Rectal smooth muscle tissue (tissue), 1 donor: ENCODE data around the gene BRD3.

Experiments used
- H3K27ac ChIP-seq: one replicate; pipeline ENCODE4 v1.7.0; 2013; ENCODE audit warnings: low read depth, low read length, inconsistent platforms
- H3K27me3 ChIP-seq: one replicate; pipeline ENCODE4 v1.7.0; 2013; ENCODE audit warnings: low read length; ENCODE audit not compliant: control insufficient read depth, insufficient read depth
- H3K36me3 ChIP-seq: one replicate; pipeline ENCODE4 v1.7.0; 2013; ENCODE audit warnings: low read length; ENCODE audit not compliant: control insufficient read depth, insufficient read depth
- H3K4me1 ChIP-seq: one replicate; pipeline ENCODE4 v1.7.0; 2013; ENCODE audit warnings: low read length; ENCODE audit not compliant: control insufficient read depth, insufficient read depth
- H3K4me3 ChIP-seq: one replicate; pipeline ENCODE4 v1.7.0; 2013; ENCODE audit warnings: low read length
- H3K9ac ChIP-seq: one replicate; pipeline ENCODE4 v1.7.0; 2013; ENCODE audit warnings: low read length

BRD3 gene

DNA sequence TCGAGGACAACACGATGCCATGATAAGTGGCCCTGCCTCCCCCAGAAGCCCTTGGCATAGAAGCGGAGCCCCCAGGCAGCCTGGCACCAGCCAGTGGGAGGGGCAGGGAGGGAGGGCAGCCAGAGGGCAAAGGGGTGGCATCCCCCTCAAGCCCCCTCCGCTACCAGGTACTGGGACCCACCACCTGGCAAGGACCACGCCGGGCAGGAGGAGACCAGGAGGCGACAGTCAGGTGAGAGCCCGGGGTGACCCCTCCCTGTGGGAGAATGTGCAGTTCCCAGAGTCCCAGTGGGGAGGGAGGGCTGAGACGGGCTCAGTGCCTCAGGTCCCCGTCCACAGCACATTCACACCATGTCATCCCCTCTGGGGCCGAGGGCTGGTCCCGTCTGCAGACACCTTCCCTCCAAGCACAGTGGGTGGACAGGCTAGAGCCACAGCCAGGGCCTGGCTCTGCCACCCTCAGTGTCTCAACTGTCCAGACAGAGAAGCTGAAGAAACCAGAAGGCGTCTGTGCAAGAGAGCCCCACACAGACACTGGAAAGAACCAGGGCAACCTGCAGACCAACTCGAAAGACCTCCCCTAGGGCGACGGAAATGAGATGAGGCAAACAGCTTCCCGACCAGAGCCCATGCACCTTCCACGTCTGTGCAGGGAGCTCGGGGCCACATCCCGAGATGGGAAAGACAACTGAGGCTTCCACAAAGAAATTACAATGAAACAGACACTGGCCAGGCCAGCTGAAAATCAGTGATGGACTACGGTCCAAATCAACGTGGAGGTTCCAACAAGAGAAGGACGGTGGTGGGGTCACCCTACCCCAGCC lies 11.1 kb downstream of the BRD3 start:
- no peak overlapping the region for H3K9ac ChIP-seq

DNA sequence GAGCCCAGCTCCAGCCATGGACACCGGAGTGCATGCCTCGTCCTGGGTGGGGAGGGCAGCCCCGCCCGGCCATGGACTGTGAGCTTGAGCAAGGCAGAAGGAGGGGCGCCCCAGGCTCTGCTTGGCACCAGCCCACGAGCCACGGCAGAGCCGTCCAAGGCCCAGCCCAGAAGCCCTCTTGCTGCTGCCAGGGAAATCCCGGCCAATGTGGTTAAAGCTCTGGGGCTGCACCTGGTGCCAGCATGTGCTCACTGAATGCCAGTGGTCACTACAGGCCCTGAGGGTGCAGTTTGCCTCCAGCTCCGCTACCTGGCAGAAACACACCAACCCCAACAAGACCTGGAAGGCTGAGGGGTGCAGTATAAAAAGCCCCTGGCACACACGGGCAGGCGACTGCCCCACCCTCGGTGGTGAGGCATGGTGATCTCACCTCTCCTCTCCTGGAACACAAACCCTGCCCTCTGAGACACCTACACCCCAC lies 11.8 kb downstream of the BRD3 start:
- Histone ChIP-seq H3K4me1 (peaks cover 23% of the 10 kb centered on the region), H3K27me3 (no peaks in the 10 kb centered on the region), H3K9ac (no peak overlapping the region), H3K36me3 (peaks cover 11% of the 10 kb centered on the region), H3K4me3 (peak overlapping the region; percentile 38), H3K27ac (peak overlapping the region; percentile 43)

More for the DNA sequence above, 11.1 kb downstream of the BRD3 start:
- Histone ChIP-seq H3K36me3 (peaks cover 5% of the 10 kb centered on the region), H3K27me3 (no peaks in the 10 kb centered on the region), H3K4me1 (peaks cover 25% of the 10 kb centered on the region), H3K4me3 (peak overlapping the region; percentile 38), H3K27ac (peak overlapping the region; percentile 43)

DNA sequence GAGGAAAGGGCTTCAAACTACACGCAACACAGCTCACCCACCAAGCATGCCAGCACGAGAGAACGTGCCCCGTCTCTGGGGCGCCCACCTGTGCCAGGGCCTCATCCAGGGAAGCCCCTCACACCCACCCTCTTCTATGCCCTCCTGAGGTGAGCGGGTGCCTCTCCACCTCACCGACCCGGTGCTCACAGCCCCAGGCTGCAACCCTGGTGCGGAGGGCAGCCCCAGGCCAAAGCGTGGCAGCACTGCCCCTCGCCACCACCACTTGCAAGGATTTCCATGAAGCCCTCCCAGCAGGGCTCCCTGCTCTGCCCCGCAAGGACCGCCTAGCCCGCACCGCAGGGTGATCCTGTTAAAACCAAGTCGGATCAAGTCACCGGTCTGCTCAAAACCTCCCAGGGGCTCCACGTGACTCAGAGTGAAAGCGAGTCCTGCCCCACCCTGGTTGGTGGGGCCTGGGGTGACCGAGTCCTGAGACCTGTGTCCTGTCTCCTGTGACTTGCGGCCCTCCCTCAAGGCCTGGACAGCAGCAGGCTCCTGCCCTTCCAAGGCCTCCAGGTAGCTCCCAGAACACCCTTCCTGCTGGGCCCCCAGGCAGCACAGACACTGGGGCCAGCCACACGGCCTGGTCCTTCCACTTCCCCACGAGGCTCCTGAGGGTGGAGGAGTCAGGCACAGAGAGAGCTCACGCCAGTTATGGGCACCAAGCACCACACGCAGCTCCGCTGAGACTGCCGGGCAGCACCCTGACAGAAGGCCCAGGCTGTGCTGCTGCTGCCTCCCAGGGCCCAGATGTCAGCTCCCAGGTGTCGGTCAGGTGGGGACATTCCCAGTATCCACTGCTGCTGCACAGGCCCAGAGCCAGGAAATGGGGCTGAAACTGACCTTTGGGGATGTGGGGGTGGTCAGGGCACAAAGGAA lies 12.7 kb downstream of the BRD3 start:
- Histone ChIP-seq H3K27me3 (no peaks in the 10 kb centered on the region), H3K4me3 (peak overlapping the region; percentile 13), H3K36me3 (peaks cover 17% of the 10 kb centered on the region), H3K9ac (no peak overlapping the region), H3K27ac (no peak overlapping the region), H3K4me1 (peaks cover 23% of the 10 kb centered on the region)

GRCh38 chr9:134053941-134054761 lies 13.7 kb downstream of the BRD3 start:
- no peak overlapping the region for H3K27ac ChIP-seq
- H3K9ac ChIP-seq, result no peak overlapping the region
- H3K4me3 ChIP-seq, result no peak overlapping the region
- H3K27me3 ChIP-seq, result no peaks in the 10 kb centered on the region
- H3K36me3 ChIP-seq, result peaks cover 24% of the 10 kb centered on the region
- peaks cover 23% of the 10 kb centered on the region for H3K4me1 ChIP-seq

DNA sequence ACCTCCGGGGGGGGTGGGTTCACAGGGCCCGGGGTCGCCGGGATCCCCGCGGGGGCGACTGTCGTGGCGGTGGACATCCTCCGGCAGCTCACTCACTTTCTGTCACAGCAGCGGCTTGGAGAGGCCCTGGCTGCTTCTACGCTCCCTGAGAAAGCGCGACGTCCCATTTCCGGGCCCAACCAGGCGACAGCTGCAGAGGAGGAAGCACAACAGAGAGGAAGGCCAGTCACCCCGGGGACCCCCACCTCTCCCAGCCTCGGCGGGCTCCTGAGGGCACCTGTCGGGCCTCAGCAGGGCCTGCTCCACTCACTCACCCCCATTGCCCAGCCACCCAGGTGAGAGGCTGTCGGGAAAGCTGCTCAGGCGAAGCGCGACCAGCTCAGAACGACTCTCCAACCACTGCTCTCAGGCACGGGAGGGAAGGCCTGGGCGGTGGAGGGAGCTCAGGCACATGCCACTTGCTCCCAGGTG lies 14.4 kb downstream of the BRD3 start:
- H3K4me3 ChIP-seq, result no peak overlapping the region
- H3K9ac ChIP-seq, result no peak overlapping the region
- H3K36me3 ChIP-seq, result peaks cover 31% of the 10 kb centered on the region
- H3K27me3 ChIP-seq, result no peaks in the 10 kb centered on the region
- peaks cover 23% of the 10 kb centered on the region for H3K4me1 ChIP-seq
- no peak overlapping the region for H3K27ac ChIP-seq

DNA sequence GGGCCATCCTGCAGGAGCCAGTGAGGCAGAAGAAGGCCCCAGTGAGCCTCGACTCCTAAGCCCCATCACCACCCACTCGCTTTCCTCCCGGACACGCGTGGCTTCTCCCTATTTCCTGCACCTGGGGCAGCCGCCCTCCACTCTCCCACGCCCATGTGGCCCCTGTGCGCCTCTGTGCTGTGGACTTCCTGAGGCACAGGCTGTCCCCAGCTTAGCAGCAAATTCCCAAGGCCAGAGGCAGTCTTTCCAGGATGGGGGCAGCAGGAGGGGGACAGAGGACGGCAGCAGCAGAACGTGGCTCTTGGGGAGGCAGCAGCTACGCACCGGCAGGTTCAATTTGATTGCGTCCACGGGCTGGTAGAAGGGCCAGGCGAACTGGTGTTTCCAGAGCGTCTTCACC lies 14.9 kb downstream of the BRD3 start:
- no peaks in the 10 kb centered on the region for H3K27me3 ChIP-seq
- H3K27ac ChIP-seq, result no peak overlapping the region
- H3K4me1 ChIP-seq, result peaks cover 23% of the 10 kb centered on the region
- no peak overlapping the region for H3K9ac ChIP-seq
- H3K4me3 ChIP-seq, result no peak overlapping the region
- peaks cover 31% of the 10 kb centered on the region for H3K36me3 ChIP-seq

GRCh38 chr9:134052491-134052890 lies 15.3 kb downstream of the BRD3 start:
- Histone ChIP-seq H3K27me3 (no peaks in the 10 kb centered on the region), H3K27ac (no peak overlapping the region), H3K4me3 (no peak overlapping the region), H3K9ac (no peak overlapping the region), H3K36me3 (peaks cover 31% of the 10 kb centered on the region), H3K4me1 (peaks cover 23% of the 10 kb centered on the region)

- no peak overlapping the region for H3K4me3 ChIP-seq
- peaks cover 36% of the 10 kb centered on the region for H3K36me3 ChIP-seq
- H3K9ac ChIP-seq, result no peak overlapping the region
- peaks cover 12% of the 10 kb centered on the region for H3K4me1 ChIP-seq
- H3K27me3 ChIP-seq, result no peaks in the 10 kb centered on the region
- H3K27ac ChIP-seq, result no peak overlapping the region
Observed at GRCh38 chr9:134051319-134051718, 16.5 kb downstream of the BRD3 start.

DNA sequence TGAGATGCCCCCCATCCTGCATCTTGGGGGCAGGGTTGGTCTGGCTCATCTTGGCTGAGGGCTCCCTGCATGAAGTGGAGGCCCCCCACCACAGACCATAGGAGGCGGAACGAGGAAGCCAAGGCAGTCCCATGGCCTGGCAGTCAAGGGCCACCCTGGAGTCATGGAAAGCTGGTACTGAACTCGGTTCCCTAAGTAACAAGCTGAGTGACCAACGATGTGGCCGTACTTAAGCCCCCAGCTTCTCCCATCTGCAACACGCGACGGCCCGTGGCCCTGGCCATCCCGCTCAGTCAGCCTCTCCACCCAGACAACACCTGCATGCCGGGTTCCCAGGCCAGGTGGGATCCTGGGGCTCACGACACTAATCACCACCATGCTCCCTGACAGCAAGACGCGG lies 17.1 kb downstream of the BRD3 start:
- Histone ChIP-seq H3K9ac (no peak overlapping the region), H3K27ac (no peak overlapping the region), H3K4me1 (peaks cover 7% of the 10 kb centered on the region)

GRCh38 chr9:134049772-134050588 lies 17.8 kb downstream of the BRD3 start:
- Histone ChIP-seq H3K36me3 (peaks cover 46% of the 10 kb centered on the region), H3K4me3 (no peak overlapping the region), H3K27ac (no peak overlapping the region), H3K9ac (no peak overlapping the region), H3K27me3 (no peaks in the 10 kb centered on the region), H3K4me1 (no peaks in the 10 kb centered on the region)

More for the DNA sequence above, 17.1 kb downstream of the BRD3 start:
- Histone ChIP-seq H3K27me3 (no peaks in the 10 kb centered on the region), H3K36me3 (peaks cover 39% of the 10 kb centered on the region), H3K4me3 (no peak overlapping the region)

- H3K36me3 ChIP-seq, result peaks cover 49% of the 10 kb centered on the region
Observed at GRCh38 chr9:134049236-134049635, 18.6 kb downstream of the BRD3 start.

More at GRCh38 chr9:134049236-134049635, 18.6 kb downstream of the BRD3 start:
- Histone ChIP-seq H3K4me1 (no peaks in the 10 kb centered on the region), H3K9ac (no peak overlapping the region), H3K27me3 (no peaks in the 10 kb centered on the region), H3K4me3 (no peak overlapping the region), H3K27ac (no peak overlapping the region)
